MM.1S (cell line): ENCODE results near the gene IPO11.

ENCODE experiments used
- DNase-seq: peaks from one replicate; pipeline ENCODE4 v3.0.0-alpha.2; 2015
- H2AFZ ChIP-seq: fragments of 300-600 bp; sonication (generic); 2 replicates; pipeline ENCODE4 v1.6.0; 2016; ENCODE audit warnings: antibody characterized with exemption, low read length
- H3F3A ChIP-seq: fragments of 300-600 bp; sonication (generic); 2 replicates; pipeline ENCODE4 v1.6.1; 2016; ENCODE audit warnings: mild to moderate bottlenecking, antibody characterized with exemption, low read length, moderate library complexity, mixed read lengths; ENCODE audit not compliant: insufficient read depth
- H3K27ac ChIP-seq: fragments of 300-600 bp; sonication (generic); 2 replicates; pipeline ENCODE4 v1.5.1; 2016; ENCODE audit warnings: mild to moderate bottlenecking, low read length
- H3K27me3 ChIP-seq: fragments of 300-600 bp; sonication (generic); replicated peaks from 2 replicates; pipeline ENCODE4 v1.6.0; 2016; ENCODE audit warnings: low read length; ENCODE audit not compliant: insufficient read depth
- H3K36me3 ChIP-seq: fragments of 300-600 bp; sonication (generic); replicated peaks from 2 replicates; pipeline ENCODE4 v1.6.1; 2016; ENCODE audit warnings: mild to moderate bottlenecking, low read length, mixed read lengths; ENCODE audit not compliant: insufficient read depth
- H3K4me1 ChIP-seq: fragments of 300-600 bp; sonication (generic); 2 replicates; pipeline ENCODE4 v1.6.1; 2016; ENCODE audit warnings: low read length, mixed read lengths
- H3K4me2 ChIP-seq: fragments of 300-600 bp; sonication (generic); 2 replicates; pipeline ENCODE4 v1.6.0; 2016; ENCODE audit warnings: low read depth, low read length
- H3K4me3 ChIP-seq: fragments of 300-600 bp; sonication (generic); 2 replicates; pipeline ENCODE4 v1.5.1; 2016; ENCODE audit warnings: low read length, mixed read lengths
- H3K79me2 ChIP-seq: fragments of 300-600 bp; sonication (generic); 2 replicates; pipeline ENCODE4 v1.6.1; 2016; ENCODE audit warnings: mixed run types, low read length, mixed read lengths
- H3K9ac ChIP-seq: fragments of 300-600 bp; sonication (generic); 2 replicates; pipeline ENCODE4 v1.6.1; 2016; ENCODE audit warnings: low read length, mixed read lengths
- H3K9me2 ChIP-seq: fragments of 300-600 bp; sonication (generic); replicated peaks from 2 replicates; pipeline ENCODE4 v1.6.1; 2016; ENCODE audit warnings: mild to moderate bottlenecking, low read length, mixed read lengths; ENCODE audit not compliant: insufficient read depth
- H3K9me3 ChIP-seq: fragments of 300-600 bp; sonication (generic); replicated peaks from 2 replicates; pipeline ENCODE4 v1.6.1; 2016; ENCODE audit warnings: mild to moderate bottlenecking, low read length, mixed read lengths; ENCODE audit not compliant: insufficient read depth
- H4K20me1 ChIP-seq: fragments of 300-600 bp; sonication (generic); 2 replicates; pipeline ENCODE4 v1.6.1; 2016; ENCODE audit warnings: mild to moderate bottlenecking, low read length, moderate library complexity, mixed read lengths; ENCODE audit not compliant: insufficient read depth
- EZH2 ChIP-seq: fragments of 300-600 bp; sonication (generic); optimal IDR thresholded peaks from 2 replicates; pipeline ENCODE3; 2017; ENCODE audit warnings: low read depth, mild to moderate bottlenecking, antibody characterized with exemption, low read length, mixed read lengths
- EZH2phosphoT487 ChIP-seq: fragments of 300-600 bp; sonication (generic); IDR thresholded peaks from 2 replicates; pipeline ENCODE4 v1.6.1; 2018; ENCODE audit warnings: antibody characterized with exemption, low read length
- TF ChIP-seq, protein P1 (sequence below): fragments of 300-600 bp; sonication (generic); IDR thresholded peaks from 2 replicates; pipeline ENCODE4 v1.5.1; 2016; ENCODE audit warnings: antibody characterized with exemption, low read length, mixed read lengths

The IPO11 gene

DNA sequence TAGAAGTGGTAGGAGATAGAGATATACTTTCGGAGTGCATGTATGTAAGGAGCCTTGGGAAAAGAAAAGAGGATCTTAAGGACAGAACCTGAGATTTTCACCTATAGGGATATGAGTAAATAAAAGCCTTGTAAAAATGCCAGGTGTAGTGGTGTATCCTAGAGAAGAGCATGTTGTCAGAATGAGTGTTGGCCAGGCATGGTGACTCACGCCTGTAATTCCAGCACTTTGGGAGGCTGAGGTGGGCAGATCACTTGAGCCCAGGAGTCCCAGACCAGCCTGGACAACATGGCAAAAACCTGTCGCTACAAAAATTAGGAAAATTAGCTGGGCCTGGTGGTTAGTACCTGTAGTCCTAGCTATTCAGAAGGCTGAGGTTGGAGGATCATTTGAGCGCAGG lies 76.0 kb downstream of the IPO11 start:
- no peak overlapping the region for H3K4me2 ChIP-seq
- no peak for DNase-seq
- no peaks in the 10 kb centered on the region for H3K9me3 ChIP-seq
- H3K36me3 ChIP-seq: no peaks in the 10 kb centered on the region; the same call in 1 of the 2 replicates
- peaks cover 9% of the 10 kb centered on the region; the same call in 1 of the 2 replicates for H3F3A ChIP-seq
- peaks cover 10% of the 10 kb centered on the region for H3K4me1 ChIP-seq
- TF ChIP-seq, protein P1, sequence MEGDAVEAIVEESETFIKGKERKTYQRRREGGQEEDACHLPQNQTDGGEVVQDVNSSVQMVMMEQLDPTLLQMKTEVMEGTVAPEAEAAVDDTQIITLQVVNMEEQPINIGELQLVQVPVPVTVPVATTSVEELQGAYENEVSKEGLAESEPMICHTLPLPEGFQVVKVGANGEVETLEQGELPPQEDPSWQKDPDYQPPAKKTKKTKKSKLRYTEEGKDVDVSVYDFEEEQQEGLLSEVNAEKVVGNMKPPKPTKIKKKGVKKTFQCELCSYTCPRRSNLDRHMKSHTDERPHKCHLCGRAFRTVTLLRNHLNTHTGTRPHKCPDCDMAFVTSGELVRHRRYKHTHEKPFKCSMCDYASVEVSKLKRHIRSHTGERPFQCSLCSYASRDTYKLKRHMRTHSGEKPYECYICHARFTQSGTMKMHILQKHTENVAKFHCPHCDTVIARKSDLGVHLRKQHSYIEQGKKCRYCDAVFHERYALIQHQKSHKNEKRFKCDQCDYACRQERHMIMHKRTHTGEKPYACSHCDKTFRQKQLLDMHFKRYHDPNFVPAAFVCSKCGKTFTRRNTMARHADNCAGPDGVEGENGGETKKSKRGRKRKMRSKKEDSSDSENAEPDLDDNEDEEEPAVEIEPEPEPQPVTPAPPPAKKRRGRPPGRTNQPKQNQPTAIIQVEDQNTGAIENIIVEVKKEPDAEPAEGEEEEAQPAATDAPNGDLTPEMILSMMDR: no peak
- TF ChIP-seq EZH2: no peak
- H2AFZ ChIP-seq: no peak overlapping the region
- no peaks in the 10 kb centered on the region for H4K20me1 ChIP-seq
- H3K9ac ChIP-seq: no peak overlapping the region
- no peak overlapping the region for H3K27ac ChIP-seq
- no peaks in the 10 kb centered on the region for H3K79me2 ChIP-seq
- H3K9me2 ChIP-seq: no peaks in the 10 kb centered on the region
- no peaks in the 10 kb centered on the region for H3K27me3 ChIP-seq
- no peak overlapping the region for H3K4me3 ChIP-seq

DNA sequence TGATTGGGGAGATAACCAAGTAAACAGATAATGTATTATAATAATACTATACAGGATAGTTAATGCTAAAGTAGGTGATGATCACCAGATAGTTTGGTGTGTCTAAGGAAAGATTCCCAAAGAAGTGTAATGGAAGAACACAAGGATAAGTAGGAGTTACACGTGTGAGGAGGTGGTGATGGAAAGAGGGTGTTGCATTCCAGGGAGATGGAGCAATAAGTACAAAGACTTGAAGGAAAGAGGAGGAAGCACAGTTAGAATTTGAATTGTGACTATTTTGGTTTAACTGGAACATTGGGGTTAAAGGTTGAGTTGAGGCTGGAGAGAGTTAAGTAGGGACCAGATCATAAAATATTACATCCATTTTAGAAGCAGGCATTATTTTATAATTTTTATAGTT lies 76.9 kb downstream of the IPO11 start:
- Histone ChIP-seq H3K27me3 (no peaks in the 10 kb centered on the region), H2AFZ (no peak overlapping the region), H3K9me3 (no peaks in the 10 kb centered on the region), H3K27ac (no peak overlapping the region), H3K9ac (no peak overlapping the region), H4K20me1 (no peaks in the 10 kb centered on the region), H3K9me2 (no peaks in the 10 kb centered on the region), H3F3A (peaks cover 18% of the 10 kb centered on the region; the same call in 1 of the 2 replicates), H3K79me2 (no peaks in the 10 kb centered on the region), H3K4me3 (no peak overlapping the region), H3K4me2 (no peak overlapping the region), H3K36me3 (no peaks in the 10 kb centered on the region; the same call in 1 of the 2 replicates), H3K4me1 (peaks cover 17% of the 10 kb centered on the region)
- TF ChIP-seq EZH2 (no peak), EZH2phosphoT487 (no peak)
- TF ChIP-seq, protein P1: no peak
- DNase-seq: no peak

DNA sequence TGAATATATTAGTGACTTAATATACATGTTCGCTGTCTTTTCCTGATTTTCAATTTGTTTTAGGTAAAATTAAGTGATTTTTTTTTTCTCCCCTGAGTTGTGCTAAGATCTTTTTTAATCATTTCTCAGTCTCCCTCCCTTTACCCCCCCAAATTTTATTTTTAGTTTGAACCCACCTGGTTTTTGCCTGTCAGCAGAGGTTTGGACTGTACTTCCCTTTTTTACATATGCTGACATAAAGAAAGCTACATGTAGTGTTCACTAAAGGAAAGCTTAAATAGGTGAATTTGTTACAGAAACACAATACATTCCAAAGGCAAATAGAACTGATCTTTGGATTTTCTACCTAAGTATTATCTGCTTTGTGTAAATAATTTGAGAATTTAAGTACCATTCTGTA lies 82.2 kb downstream of the IPO11 start:
- Histone ChIP-seq H3K27ac (peak overlapping the region; percentile 48), H3K4me2 (peak overlapping the region; percentile 61), H3K36me3 (peaks cover 3% of the 10 kb centered on the region; the same call in 1 of the 2 replicates)

More for the DNA sequence above, 82.2 kb downstream of the IPO11 start:
- H3K9me3 ChIP-seq: no peaks in the 10 kb centered on the region
- H3K4me3 ChIP-seq: peak overlapping the region; percentile 24; the same call in 1 of the 2 replicates
- DNase-seq: peak; percentile 67
- H3K9ac ChIP-seq: no peak overlapping the region
- no peaks in the 10 kb centered on the region for H3K9me2 ChIP-seq
- H3K27me3 ChIP-seq: no peaks in the 10 kb centered on the region
- no peak overlapping the region for H2AFZ ChIP-seq
- no peaks in the 10 kb centered on the region for H4K20me1 ChIP-seq
- peaks cover 20% of the 10 kb centered on the region; the same call in 1 of the 2 replicates for H3F3A ChIP-seq
- TF ChIP-seq, protein P1: no peak
- TF ChIP-seq EZH2phosphoT487 (no peak), EZH2 (no peak)
- peaks cover 29% of the 10 kb centered on the region for H3K4me1 ChIP-seq
- peaks cover 7% of the 10 kb centered on the region; the same call in 1 of the 2 replicates for H3K79me2 ChIP-seq
